NCI-H748 treated with DMSO at 0.1 percent for 48 hours (cell line): ENCODE measurements around the gene AFF1.
"Not testable (repeated sequence)": the region's sequence is repeated elsewhere in the genome, so short reads cannot be mapped to it uniquely, and the experiment has no call there.

Experiments used
- DNase-seq: peaks from one replicate; lab custom pipeline; 2025; lab: John Stamatoyannopoulos, UW

Gene AFF1

DNA sequence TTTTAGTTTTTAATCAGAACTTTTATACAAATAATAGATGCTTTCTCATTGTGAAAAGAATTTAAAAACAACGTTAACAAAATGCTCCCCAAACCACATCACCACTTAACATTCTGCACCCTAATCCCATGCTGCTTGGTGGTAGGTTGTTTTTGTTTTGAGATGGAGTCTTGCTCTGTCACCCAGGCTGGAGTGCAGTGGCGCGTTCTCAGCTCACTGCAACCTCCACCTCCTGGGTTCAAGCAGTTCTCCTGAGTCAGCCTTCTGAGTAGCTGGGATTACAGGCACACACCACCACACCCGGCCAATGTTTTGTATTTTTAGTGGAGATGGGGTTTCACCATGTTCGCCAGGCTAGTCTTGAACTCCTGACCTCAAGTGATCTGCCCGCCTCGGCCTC lies 102.4 kb downstream of the AFF1 start:
- DNase-seq, result not testable (repeated sequence)

DNA sequence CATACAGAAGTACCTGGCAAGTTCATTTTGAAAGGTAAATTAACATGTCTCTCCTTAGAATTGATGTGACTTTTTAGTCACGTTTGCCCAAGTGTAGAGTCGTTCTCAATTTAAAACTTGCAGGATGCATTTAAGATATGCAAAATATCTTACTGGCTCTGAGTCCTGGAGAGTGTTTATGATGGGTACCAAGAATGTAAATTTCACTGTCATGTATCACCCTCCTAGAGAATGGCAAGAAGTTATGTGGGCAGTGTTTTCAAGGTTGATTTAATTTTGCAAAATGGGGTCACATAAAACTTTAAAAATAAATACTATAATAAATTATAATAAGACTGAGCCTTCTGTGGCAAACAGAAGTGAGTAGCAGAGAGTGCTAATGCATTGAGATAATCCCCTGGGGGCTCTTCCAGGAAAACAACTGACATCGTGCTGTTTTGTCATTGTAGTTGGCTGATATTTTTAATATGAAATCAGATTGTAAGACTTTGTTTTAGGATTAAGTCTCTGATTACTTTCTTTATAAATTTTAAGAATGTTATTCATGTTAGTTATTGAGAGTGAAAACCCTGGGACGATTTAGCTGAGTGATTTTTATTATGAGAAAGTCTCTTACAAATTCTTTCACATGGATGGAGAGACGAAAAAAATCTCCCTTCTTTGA lies 103.0 kb downstream of the AFF1 start:
- DNase-seq, result no peak

DNA sequence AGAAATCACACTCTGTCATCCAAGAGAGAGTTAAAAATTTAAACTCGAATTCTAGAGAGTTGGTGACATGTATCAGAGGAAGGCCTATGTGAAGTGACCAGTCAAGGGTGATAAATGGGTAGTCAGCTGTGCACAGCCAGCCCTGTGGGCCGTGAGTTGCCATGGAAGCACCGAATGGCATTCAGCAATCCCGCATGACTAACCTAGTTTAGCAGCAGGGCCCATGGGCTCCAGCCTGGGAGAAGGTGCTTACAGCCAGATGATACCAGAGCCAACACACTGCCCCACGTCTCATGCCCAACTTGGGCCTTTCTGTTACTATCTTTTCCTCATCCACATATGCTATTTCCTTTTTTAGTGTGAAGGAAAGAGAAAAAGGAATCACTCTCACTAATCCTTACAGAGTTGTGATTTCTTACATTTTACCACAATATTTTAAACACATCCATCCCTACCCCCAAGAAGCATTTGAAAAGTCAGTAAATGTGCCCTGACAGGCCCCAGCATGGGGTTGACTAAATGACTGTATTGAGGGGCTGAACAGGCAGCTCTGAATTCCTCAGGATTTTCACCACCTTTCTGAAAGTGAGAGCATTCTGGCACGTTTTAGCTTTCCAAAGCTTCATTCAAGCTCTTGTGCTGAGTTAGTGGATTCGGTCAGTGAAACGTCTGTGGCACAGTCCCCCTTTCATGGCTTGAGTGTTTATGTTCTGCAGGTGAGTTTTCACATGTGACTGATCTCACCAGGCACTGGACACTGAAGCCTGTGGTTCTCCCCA lies 104.2 kb downstream of the AFF1 start:
- DNase-seq, result no peak

- no peak for DNase-seq
These were observed 106.3 kb downstream of the AFF1 start for GRCh38 chr4:87041141-87041540.

DNA sequence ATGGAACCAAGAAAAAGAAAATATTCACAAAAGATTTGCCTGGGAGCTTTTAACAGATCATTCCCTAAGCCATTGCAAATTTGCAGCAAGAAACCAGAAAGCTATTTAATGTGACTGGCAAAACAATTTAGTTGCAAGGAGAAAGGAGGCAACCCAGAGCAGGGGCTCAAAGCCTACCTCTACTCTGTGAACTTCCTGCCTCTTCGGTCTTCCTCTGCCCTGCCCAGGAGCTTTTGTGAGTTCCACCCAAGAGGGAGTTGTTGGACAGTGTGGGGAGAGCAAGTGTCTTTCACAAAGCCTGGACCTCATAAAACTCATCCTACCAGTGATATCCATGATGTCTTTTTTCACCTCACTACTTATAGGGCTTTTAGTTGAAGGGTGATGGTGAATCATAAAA lies 107.4 kb downstream of the AFF1 start:
- DNase-seq, result no peak

- no peak for DNase-seq
These were observed 108.4 kb downstream of the AFF1 start for GRCh38 chr4:87042986-87043820.

- DNase-seq, result no peak
These were observed 109.9 kb downstream of the AFF1 start for GRCh38 chr4:87044511-87045233.

- no peak for DNase-seq
These were observed 110.4 kb downstream of the AFF1 start for GRCh38 chr4:87045234-87045558.

GRCh38 chr4:87045659-87046058 lies 110.8 kb downstream of the AFF1 start:
- no peak for DNase-seq

GRCh38 chr4:87046121-87046551 lies 111.3 kb downstream of the AFF1 start:
- no peak for DNase-seq

GRCh38 chr4:87047281-87047798 lies 112.5 kb downstream of the AFF1 start:
- no peak for DNase-seq

DNA sequence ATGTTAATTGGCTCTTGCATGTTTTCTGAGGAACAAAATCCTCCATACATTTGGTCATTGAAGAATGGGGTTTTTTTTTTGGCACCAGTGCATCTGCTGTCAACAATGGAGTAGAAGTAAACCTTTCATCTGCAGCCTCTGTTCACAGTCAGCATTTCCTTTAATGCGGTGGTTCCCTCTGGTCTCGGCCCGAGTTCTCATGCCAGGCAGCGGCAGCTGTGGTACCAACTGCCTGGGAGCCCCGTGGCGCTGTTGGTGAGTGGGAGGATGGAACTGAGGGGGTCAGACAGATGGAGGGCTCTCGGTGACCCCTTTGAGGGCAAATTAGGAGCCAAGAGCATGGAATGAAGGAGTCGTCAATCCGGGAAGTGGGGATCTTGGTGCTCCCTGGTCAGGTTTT lies 114.7 kb downstream of the AFF1 start:
- DNase-seq, result no peak

DNA sequence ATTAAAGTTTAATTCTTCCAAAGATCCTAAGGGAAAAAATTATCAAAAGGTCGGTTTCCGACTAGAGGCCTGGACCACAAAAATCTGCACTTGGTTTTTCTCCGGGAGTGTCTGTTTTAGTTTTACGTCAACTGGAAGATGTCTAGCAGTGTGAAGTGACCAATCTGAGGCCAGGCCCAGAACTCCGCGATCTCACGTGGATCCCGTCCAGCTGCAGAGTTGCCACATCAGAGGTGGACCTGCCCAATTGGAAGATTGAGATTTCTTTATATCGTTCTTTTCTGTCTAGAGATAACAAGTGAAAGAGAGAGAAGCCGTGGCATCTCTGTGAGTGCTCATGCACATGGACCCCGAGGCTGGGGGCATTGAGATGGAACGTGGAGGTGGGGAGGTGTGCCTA lies 115.8 kb downstream of the AFF1 start:
- no peak for DNase-seq

DNA sequence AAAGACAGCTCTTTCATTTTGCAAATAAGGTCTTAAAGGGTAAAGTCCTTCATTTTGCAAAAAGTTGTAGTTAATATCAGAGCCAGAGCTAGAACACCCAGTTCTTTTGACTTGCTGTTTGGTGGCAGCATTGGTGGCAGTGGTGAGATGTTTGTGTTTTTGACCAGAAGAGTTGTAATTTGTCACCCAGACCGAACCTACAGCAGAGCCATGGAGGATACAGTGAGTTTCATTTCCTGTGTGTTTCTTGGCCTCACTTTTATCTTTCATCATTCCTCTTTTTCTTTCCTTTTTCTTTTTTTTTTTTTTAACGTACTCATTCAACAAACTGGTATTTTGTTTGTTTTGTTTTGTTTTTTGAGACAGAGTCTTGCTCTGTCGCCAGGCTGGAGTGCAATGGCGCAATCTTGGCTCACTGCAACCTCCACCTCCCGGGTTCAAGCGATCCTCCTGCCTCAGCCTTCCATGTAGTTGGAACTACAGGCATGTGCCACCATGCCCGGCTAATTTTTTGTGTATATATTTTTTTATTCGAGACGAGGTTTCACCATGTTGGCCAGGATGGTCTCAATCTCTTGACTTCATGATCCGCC lies 116.4 kb downstream of the AFF1 start:
- no peak for DNase-seq

DNA sequence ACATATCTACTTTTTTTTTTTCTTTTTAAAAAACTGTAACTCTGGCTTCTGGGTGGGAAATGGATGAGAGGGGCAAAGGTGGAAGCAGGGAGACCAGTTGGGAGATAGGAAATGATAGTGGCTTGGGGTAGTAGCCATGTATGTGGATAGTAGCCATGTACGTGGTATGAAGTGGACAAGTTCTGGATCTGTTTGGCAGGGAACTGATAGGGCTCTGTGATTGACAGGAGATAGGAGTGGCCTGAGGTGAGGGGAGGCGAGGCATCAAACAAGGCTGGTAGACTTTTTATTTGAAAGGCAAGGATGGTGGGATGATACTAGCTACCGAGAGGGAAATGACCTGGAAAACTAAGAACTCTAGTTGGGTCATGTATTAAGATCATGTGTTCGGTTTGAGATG lies 117.8 kb downstream of the AFF1 start:
- DNase-seq, result no peak

GRCh38 chr4:87053176-87053658 lies 118.4 kb downstream of the AFF1 start:
- DNase-seq, result no peak

DNA sequence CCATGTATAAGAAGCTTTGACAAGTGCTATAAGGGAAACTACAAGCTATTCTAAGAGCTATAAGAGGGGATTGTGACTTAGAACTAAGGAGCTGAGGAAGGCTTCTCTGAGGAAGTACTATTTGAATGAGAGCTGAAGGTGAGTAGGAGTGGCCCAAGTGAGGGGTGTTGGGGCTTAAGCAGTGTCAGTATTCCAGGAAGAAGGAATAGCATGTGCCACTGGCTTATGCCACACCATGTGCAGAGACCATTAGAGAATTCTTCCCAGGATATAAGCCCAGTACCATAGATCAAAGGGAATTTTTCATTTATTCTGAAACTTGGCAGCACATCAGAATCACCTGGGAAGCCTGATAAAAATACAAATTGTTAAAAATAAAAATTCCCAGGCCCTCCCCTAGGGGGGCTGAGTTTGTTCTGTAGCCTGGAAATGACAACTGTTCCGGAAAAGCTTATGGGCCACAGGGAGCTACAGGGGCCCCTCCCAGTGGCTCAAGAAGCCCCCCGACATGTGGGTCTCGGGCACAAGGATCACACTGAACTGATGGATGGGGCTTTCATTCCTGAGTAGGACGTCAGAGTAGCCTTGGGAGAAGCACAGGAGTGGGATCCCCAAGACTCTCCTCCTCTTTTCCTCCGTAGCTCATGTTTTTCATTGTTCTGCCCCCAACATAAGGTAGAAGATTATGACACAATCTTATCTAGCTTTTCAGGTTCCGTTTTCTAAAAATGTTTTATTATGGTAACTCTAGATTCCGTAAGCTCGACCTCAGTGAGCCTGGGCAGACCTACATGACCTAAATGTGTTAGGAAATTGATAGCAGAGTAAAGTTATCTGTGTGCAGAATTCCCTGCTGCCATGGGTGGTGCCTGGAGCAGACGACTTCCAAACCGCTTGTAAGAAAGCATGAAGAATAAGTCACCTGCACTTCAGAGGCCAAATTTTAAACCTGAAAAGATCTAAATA lies 119.3 kb downstream of the AFF1 start:
- DNase-seq, result no peak

DNA sequence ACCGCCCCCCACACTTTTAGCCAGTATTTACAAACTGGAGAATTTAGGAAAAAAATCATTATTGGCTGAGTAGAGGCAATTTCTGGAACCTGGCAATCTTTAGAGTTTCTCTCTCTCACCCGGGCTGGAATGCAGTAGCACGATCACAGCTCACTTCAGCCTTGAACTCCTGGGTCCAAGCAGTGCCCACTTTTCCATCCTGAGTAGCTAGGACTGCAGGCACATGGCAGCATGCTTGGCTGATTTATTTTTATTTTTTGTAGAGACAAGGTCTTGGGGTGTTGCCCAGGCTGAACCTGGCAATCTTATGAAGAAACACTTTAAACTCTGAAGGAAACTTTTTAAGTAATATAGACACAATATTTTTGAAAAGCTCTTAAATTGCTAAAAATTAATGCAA lies 120.1 kb downstream of the AFF1 start:
- no peak for DNase-seq

DNA sequence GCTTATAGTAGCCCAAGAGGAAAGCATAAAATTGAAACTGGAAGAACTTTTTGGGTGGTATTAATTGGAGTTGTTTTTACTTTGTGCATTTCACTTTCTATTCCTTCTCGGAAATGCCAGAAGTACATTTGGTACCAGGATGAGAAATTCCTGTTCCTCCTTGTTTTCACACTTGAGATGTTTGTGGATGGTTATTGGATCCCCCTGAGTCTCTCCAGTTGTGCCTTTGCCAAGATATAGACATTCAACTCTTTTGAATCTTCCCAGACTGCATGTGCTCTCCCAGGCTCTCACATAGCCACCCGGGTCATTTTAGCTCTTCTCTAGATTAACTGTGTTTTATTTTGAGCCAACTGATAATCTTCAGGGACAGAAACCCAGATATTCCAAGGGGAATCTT lies 120.5 kb downstream of the AFF1 start:
- DNase-seq, result no peak

- DNase-seq, result no peak
These were observed 122.1 kb downstream of the AFF1 start for GRCh38 chr4:87056881-87057280.
